Right lobe of liver (tissue), 4 donors: ENCODE measurements around the gene TIAM2.

Source experiments
- POLR2A ChIP-seq: fragments of 450-650 bp; IDR thresholded peaks from one replicate; pipeline ENCODE4 v1.6.1; 2017; ENCODE audit warnings: antibody characterized with exemption, mild to moderate bottlenecking
- TF ChIP-seq, protein P1 (sequence below), 4 donors: fragments of 200-600 bp in 3 of 4; fragments of 450-650 bp in 1 of 4; IDR thresholded peaks; one replicate each; pipeline versions ENCODE4 v1.5.1 to v1.8.0; 2016 to 2022; ENCODE audit warnings: antibody characterized with exemption in 4 of 4, mild to moderate bottlenecking in 2 of 4
- donor health status: DM: no; HTN: no; CAD: no.
- donor health status: DM: no; HTN: no; CAD: no.
- donor health status: DM: no; HTN: yes; CAD: no.

DNA sequence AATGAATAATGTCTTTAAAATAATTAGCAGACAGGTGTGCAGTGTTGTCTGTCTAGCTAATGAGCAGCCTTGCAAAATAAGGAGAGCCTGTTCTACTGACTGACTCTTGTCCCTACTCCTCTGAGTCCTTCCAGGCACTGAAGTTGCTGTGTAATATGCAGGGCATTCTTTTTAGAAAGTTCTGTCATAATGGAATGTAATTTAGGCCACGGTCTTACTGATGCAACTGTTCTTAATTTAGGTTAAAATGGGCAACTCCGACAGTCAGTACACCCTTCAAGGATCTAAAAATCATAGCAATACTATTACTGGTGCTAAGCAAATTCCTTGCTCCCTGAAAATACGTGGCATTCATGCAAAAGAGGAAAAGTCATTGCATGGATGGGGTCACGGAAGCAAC, 133.9 kb downstream of the TIAM2 start:
- TF ChIP-seq, protein P1, sequence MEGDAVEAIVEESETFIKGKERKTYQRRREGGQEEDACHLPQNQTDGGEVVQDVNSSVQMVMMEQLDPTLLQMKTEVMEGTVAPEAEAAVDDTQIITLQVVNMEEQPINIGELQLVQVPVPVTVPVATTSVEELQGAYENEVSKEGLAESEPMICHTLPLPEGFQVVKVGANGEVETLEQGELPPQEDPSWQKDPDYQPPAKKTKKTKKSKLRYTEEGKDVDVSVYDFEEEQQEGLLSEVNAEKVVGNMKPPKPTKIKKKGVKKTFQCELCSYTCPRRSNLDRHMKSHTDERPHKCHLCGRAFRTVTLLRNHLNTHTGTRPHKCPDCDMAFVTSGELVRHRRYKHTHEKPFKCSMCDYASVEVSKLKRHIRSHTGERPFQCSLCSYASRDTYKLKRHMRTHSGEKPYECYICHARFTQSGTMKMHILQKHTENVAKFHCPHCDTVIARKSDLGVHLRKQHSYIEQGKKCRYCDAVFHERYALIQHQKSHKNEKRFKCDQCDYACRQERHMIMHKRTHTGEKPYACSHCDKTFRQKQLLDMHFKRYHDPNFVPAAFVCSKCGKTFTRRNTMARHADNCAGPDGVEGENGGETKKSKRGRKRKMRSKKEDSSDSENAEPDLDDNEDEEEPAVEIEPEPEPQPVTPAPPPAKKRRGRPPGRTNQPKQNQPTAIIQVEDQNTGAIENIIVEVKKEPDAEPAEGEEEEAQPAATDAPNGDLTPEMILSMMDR (IDR thresholded peaks at IDR 0.05) = no peak
- TF ChIP-seq POLR2A = no peak
